Stimulated activated CD8-positive, alpha-beta memory T cell treated with anti-CD3 and anti-CD28 coated beads, Interleukin-4, amount 100 ng/mL, for 24 hours (primary cell): ENCODE results near the gene CERT1.

ENCODE experiments used
- DNase-seq: peaks from one replicate; pipeline ENCODE4 v3.0.0-alpha.2; 2020; ENCODE audit warnings: low read depth

CERT1 gene

DNA sequence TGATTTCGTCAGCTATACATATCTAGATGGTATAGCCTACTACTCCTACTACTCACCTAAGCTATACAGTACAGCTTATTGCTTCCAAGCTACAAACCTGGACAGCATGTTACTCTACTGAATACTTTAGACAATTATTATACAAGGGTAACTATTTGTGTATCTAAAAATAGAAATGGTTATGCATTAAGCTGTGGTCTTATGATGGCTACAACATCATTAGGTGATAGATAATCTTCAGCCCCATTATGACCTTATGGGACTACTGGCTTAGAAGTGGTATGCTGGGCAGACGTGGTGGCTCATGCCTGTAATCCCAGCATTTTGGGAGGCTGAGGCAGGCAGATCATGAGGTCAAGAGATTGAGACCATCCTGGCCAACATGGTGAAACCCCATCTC, 40.2 kb downstream of the CERT1 start:
- no peak for DNase-seq

DNA sequence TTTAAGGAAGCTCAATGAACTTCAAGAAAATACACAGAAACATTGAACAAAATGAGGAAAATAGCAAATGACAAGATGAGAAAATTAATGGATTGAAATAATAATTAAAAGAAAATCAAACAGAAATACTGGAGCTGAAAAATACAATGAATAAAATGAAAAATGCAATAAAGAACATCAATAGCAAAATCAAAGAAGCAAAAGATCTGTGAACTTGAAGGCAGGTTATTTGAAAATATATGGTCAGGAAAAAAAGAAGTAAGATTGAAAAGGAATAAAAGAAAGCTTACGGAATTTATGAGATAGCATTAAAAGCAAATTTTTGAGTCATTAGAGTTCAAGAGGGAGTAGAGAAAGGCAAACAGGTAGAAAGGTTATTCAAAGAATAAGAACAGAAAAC, 42.4 kb downstream of the CERT1 start:
- no peak for DNase-seq

DNA sequence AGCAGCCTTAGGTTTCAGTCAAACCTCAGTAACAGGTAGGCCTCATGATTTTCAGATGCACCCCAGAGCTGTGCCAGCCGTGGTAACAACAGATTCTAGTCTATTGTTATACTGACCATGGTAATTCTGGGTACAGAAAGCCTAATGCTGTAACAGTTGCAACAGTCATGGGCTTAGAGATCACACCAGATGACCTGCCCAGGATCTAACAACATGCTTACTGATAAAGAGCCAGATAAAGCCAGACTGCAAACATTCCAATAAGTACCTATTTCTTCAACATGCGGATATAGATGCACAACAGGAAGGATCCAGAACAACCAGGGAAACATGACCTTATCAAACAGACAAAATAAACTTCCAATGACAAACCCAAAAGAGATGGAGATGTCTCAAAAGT, 42.8 kb downstream of the CERT1 start:
- no peak for DNase-seq

DNA sequence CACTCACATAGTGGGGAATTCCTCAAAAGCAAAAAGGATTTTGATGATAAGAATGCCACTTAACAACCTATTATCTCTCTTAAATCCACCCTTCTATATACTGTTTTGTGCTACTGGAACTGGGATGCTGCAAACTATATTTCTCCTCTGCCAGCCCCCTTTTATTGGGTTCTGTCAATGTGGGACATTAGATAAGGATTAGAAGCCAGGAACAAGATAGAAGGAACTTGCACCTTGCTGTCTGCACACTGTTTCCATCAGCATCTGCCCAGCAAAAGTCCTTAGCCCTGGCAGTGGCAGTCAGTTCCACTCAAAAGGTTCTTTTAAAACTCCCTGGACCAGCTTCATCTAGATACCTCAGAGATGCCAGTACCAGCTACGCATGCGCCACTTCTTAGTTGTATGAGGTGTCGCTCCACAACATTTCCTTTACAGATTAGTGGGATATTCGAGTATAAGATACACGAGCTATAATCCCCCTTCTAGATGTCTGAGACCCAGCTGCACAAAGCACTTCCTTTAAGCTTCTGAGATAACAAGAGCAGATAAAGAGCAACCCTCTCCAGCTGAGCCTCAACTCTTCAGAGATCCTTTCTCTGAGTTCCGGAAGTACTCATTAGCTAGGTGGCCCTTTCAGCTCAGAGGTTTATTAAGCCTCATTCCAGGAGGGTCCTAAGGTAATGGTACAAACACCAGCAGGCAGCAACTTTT, 45.3 kb downstream of the CERT1 start:
- no peak for DNase-seq

DNA sequence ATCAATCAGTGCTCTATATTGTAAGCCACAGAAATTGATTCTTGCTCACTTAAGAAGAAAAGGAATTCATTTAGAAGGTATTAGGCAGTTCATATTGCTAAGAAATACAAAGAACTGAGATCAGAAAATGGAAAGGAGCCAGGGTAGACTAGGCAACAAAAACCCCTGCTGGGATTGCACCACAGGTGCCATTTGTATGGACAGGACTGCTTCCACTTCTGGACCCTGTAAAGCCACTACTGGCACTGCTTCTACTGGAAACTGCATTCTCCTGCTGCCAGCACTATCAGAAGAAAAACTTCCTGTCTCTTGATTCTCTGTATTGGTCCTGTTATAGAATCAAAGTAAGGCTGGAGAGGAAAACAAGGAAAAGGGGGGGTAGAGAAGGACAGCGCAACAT, 45.9 kb downstream of the CERT1 start:
- DNase-seq: no peak

DNA sequence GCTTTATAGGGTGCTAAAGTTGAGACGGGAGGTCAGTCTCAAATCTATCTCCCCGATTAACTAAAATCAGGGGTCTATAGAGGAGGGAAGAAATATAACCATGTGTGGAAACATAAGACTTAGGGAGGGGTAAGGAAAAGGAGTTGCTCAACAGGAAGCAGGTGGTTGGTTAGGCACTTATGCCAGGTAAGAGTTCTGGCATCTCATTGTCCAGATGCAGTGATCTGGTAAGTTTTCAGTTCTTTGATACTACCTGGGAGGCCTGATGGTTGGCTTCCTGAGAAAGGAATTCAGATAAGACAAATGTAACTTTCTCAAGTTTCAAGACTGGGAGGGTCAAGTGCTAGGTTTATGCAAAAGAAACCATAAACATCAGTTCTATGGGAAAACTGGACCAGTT, 47.7 kb downstream of the CERT1 start:
- DNase-seq: no peak

DNA sequence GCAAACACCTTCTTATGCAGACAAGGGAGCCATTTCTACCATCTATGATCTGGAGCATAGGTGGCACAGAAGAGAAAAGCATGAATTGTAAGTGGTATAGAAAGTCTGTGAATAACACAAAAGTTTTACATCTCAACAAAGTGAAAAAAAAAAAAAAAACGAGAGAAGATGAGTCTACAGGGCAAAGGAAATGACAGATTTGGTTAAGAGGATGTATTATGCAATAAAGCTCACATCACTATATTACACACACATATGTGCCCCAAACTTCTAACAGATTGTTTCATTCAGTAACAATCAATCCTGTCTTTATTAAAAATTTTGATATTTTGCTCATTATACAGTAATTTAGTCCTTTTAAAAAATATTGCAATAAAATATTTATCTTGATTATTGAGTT, 49.8 kb downstream of the CERT1 start:
- DNase-seq: no peak

DNA sequence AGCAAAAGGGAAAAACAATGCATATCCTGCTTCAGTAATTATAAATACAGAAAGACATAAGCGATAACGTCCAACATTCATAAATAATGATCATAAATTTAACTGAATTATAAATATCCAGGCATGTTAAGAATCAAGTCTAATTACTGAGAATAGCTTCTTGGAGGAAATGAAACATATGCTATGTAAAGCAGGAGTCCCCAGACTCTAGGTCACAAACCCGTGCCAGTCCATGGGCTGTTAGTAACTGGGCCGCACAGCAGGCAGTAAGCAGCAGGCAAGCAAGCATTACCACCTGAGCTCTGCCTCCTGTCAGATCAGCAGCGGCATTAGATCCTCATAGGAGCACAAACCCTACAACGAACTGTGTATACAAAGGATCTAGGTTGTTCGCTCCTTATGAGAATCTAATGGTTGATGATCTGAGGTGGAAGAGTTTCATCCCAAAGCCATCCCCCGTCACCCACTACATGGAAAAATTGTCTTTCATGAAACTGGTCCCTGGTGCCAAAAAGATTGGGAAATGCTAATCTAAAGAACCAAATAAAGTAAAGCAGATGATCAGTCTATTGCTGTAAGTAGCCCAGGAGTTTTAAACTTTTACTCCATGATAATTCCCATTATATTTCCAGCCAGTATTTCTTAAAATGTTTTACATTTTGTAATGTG, 50.4 kb downstream of the CERT1 start:
- DNase-seq: no peak

DNA sequence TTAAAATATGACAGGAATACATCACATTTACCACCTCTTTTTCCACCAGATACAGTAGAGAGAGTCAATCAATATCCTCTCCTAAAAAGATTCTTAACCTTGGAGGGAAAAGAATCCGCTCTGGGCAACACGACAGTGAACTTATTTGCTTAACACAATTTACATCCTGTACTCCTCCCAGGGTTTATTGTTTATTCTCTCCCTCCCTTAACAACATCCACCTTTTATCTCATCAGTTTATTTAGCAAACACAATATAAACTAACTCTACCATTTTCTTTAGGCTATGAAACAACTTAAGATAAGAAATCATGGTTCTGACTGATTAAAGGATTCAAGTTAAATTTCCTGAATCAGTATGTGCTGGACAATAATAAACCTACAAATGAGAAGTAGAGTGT, 50.9 kb downstream of the CERT1 start:
- DNase-seq: no peak

DNA sequence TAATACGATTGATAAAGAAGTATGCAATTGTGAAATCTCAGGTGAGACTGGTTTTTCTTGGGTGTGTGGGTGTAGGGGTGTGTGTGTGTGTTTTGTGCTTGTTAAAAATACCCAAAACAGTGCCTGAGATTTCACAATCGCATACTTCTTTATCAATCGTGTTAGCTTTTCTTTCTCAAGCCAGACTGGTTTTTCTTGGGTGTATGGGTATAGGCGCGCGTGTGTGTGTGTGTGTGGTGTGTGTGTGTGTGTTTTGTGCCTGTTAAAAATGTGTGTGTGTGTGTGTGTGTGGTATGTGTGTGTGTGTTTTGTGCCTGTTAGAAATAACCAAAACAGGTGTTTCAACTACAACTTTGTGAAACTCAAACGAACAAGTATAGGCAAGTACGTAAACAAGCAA, 53.7 kb downstream of the CERT1 start:
- no peak for DNase-seq

DNA sequence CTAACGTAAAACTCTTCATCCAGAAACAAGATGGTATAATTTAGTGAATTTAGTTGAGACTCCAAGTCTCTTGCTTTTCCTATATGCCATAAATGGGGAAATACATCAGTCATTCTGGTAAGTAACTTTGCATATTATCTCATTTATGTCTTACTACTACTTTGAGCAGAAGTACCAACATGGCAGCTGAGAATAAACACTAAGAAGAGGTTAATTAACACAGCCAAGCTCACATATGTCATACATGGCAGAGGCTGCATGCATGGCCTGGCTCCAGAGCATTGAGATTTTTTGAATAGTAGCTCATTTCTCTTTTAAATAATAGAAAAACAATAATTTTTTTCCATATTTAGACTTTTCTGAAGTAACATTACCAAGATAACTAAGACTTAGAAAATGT, 54.3 kb downstream of the CERT1 start:
- no peak for DNase-seq

DNA sequence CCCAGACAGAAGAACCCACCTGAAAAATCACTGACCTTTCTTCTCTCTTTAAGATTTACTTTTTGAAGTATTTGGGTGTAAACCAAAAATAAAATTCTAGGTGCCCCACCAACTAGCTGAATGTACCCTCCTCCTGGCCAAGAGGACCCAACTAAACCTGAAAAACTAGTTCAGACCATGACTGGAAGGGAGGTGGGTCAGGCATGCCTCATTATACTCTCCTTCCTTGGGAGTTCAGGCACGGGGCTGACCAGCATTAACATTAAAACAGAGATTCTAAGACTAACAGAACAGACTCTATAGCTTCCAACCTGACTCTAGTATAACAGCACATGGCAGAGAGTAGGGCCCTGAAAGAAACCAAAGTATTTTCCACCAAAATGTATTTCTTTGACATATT, 61.4 kb downstream of the CERT1 start:
- DNase-seq: no peak

DNA sequence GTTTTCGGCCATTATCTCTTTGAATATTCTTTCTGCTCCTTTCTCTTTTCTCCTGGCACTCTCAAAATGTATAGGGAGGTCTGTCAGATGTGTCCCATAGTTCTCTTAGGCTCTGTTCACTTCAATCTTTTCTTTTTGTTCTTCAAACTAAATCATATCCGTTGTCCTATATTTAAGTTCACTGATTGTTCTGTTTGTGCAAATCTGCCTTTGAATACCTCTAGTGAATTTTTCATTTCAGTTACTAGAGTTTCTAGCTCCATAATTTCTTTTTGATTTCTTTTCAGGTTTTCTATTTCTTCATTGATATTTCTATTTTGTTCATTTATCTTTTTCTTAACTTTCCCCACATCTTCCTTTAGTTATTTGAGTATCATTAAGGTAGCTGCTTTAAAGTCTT, 65.4 kb downstream of the CERT1 start:
- DNase-seq: no peak

DNA sequence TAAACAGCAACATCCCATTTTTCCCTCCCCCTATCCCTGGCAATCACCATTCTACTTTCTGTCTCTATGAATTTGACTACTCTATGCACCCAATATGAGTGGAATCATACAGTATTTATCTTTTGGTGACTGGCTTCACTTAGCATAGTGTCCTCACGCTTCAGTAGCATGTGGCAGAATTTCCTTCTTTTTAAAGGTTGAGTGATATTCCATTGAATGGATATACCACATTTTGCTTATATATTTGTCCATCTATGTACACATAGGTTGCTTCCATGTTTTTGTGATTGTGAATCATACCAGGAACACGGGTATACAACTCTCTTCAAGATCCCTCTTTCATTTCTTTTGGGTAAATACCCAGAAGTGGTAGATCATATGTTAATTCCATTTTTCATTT, 69.9 kb downstream of the CERT1 start:
- DNase-seq: no peak

DNA sequence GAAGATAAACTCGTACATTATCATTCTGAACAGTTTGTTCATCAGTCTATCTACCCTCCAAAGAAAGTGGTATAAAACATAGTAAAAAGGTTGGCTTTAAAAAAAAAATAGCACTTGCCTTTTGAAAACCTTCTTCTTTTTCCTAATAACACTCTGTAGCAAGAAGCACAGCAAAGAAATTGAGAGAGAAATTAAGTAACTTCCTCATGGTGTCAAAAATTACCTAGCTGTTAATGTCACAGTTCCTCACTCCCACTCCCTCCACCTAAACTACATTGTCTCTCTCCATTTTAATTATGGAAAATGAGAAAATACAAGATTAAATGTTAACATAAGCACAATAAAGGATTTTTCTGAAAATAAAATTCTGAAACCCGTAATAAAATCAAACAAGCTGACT, 72.2 kb downstream of the CERT1 start:
- no peak for DNase-seq

DNA sequence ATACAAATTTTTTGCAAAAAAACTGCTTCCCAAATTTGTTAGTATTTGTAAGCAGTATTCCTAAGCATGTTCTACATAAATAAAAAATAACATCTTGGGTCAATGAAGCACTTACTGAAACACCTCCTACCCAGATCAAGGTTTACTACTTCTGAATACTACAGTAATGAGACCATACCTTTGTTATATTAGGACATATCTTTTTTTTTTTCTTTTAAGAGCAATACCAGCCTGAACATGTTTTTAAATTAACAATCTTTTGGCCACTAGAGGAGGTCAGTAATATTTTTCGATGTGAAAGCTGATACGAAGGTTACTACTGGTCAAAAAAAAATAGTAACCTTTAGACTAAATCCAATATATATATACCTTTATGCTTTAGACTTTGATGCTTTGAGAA, 72.7 kb downstream of the CERT1 start:
- DNase-seq: no peak

DNA sequence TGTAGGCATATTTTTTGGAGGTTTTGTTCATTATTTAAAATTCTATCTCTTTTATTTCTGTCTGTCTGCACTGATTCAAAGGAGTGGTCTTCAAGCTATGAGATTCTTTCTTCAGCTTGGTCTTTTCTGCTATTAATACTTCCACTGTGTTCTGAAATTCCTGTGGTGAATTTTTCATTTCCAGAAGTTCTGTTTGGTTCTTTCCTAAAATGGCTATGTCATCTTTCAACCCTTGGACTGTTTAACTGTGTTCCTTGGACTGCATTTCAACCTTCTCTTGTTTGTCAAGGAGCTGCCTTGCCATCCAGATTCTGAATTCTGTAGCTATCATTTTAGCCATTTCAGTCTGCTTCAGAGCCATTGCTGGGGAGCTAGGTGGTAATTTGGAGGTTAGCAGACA, 76.3 kb downstream of the CERT1 start:
- no peak for DNase-seq

DNA sequence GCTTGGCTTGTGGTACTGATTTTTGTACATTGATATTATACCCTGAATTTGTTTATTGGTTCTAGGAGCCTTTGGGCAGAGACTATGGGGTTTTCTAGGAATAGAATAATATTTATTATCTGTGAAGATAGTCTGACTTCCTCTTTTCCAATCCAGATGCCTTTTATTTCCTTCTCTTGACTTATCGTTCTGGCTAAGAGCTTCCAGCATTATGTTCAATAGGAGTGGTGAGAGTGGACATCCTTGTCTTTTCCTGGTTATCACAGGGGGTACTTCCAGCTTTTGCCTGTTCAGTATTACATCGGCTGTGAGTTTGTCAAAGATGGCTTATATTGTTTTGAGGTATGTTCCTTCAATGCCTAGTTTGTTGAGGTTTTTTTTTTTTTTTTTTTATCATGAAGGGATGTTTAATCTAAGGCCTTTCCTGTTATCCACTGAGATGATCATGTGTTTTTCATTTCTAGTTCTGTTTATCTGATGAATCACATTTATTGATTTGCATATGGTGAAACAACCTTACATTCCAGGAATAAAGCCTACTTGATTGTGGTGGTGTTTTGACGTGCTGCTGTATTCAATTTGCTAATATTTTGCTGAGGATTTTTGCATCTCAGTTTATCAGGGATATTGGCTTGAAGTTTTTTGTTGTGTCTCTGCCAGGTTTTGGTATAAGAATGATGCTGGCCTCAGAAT, 77.5 kb downstream of the CERT1 start:
- no peak for DNase-seq

DNA sequence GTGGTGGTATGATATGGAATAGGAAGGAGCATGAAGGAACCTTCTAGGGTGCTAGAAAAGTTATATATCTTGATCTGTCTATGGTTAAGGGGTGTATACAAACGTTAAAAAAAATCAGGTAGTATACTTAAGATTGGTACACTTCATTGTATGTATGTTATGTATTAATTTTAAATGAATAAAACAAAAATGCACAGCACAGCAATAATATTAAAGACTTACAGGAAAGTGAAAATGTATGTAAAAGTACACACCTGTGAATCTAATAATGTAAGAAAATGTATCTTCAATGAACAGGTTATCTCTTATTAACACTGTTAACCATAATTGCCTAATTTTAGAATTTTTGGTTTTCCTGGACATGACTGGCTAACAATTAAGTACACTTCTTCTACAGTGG, 97.2 kb downstream of the CERT1 start:
- no peak for DNase-seq

DNA sequence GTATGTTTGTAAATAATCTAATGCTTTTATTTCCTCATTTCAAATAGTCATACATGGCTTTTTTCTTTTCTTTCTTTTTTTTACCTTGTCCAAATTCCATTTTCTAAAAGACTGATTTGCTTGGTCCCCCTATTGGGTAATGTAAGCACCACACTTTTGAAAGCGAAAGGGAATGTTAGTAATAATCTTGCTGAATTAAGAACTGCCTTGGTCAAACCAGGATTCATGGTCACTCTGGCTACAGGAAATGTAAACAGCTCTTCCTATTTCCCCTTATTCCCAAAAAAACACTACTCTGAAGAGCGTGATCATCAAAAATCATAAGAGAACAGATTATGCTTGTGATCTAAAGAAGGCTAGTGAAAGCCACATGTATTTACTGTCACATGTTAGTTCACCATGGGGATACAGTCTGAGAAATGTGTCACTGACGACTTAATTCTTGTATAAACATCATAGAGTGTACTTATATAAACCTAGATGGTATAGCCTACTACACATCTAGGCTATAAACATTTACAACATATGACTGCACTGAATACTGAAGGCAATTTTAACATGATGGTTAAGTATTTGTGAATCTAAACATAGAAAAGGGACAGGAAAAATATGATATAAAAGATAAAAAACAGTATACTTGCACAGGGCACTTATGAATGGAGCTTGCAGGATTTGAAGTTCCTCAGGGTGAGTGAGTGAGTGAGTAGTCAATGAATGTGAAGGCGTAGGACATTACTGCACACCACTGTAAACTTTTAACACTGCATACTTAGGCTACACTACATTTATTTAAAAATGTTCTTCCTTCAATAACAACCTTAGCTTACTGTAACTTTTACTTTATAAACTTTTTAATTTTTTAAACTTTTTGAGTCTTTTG, 99.1 kb downstream of the CERT1 start:
- no peak for DNase-seq

DNA sequence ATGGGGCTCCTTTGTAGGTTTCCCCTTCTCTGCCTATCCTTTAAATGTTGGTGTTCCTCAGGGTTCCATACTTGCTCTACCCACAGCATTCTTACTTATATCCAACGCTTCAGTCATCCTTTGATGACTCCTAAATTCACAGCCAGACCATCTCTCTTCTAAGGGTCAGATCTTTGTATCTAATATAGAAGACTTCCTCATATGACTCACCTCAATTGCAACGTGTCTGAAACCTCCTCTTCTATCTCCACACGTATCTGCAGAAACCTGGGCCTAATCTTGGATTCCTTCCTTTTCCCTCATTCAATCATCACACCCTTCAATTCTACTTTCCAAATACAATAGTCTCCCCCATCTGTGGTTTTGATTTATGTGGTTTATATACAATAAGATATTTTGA, 106.1 kb downstream of the CERT1 start:
- DNase-seq: no peak

DNA sequence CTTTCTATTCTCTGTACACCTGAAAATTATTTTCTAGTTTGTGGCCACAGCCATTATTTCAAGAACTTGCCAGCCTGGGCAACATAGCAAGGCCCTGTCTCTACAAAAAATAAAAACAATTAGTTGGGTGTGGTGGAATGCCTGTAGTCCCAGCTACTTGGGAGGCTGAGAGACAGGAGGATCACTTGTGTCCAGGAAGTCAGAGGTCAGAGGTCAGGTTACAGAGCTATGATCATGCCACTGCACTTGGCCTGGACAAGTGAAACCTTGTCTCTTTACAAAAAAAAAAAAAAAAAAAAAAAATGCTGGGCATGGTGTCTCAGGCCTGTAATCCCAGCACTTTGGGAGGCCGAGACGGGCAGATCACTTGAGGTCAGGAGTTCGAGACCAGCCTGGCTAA, 116.2 kb downstream of the CERT1 start:
- no peak for DNase-seq

DNA sequence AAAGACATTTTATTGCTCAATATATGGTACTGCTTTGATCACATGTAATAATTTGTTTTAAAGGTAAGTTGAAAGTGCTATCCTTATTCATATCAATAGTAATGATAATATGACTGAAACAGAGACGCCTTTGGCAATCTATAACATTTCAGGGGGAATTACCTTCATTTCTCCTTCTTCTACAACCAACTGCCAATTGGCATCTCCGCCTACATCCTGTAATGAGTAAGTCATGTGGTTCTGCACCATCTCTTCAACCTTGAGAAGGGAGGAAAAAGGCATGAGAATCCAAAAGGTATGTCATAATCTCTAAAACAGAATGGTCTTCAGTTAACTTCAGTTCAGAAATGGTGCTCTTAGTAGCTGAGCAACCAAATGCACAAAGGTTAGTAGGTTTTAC, 122.0 kb downstream of the CERT1 start:
- no peak for DNase-seq
